GM18907 (cell line): Measurements from ENCODE around the gene SLC26A6.

ENCODE experiments used
- ATAC-seq: cut with Tn5 transposase; IDR thresholded peaks from one replicate; pipeline ENCODE4 v1.9.1; 2021; ENCODE audit warnings: mild to moderate bottlenecking, moderate library complexity; ENCODE audit not compliant: unreplicated experiment

SLC26A6 gene

DNA sequence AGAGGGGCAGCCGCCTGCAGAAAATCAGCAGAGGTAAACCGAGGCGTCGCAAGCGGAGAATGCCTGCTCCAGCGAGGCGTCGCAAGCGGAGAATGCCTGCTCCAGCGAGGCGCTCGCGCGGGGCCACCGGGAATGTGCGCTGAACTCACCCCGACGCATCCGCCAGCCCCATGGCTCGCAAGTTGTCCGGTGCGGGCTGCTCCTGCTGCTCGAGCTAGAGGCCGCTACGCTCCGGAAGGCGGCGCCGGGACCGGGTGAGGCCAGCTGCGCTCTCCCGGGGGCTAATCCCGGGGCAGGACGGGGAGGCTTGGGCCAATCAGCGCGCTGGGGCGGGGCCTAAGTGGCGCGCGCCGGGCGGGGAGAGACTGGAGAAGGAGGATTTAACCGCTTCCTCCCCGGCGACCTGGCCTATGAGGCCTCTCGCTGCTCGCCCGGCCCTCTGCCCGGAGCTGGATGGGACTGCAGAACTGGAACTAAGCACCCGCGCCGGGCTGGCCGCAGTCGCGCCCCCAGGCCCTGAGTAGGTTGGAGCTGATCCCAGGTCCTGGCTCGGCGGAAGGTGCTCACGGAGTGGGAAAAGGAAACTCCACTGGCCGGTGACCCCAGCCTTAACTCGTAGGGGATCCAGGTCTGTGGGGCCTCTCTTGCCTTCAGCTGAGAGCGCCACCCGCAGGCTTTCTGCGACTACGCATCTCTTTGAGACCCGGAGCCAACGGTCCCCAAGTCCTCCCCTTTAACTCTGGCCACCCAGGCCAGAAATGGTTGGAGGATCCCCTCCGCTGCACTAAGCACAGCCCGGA is at the start of gene SLC26A6:
Gene SLC26A6 (minus strand): TSS at position 240 of the 800 bp plus-strand sequence. CDS start 68 bp downstream, at position 172.
- ATAC-seq: peak; percentile 90

DNA sequence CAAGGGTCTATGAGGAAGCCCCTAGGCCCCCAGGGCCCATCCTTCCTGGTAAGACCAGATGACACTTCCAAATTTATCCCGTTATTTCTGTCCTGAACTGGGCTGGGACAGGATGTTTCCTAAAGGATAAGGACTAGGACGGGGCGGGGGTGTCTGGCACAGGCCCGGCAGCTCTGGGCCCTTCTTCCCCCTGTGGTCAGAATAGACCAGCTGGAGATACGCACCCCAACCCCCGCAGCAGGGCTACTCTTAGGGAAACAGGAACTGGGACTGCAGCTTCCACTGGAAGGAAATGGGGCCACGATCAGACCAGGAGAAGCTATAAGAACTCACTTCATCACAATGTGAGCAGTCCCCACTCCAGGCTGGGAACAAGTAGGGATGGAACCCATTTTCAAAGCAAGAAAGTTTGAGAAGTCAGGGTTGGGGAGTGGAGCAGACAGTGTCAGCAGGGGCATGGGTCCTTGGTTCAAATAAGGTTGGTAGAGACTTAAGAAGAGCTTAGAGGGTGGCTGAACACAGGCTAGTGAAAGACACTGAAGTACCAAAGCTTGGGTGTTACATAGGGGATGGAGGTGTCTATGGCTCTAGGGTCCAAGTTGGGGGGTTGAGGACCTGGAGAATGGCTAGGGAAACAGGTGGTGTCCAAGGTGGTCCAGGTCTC is 49.4 kb upstream of the SLC26A6 start:
- no peak for ATAC-seq

DNA sequence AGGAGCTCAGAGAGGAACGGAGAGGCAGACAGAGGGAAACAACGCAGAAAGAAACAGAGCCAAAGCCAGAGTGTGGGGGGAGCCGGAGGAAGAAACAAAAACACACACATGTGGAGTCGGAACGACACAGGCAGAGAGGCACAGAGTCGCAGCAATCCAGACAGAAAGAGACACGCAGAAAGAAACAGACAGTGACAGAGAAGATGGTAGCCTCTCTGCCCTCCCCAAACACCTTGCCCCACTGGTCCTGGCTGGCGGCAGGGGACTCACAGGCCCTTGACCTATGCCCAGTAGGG is 48.7 kb upstream of the SLC26A6 start:
- ATAC-seq: no peak

GRCh38 chr3:48682786-48683185 is 47.5 kb upstream of the SLC26A6 start:
- no peak for ATAC-seq

- ATAC-seq: no peak
These were observed 46.8 kb upstream of the SLC26A6 start for GRCh38 chr3:48681974-48682610.

GRCh38 chr3:48681541-48681880 is 46.2 kb upstream of the SLC26A6 start:
- ATAC-seq: no peak

GRCh38 chr3:48680811-48681540 is 45.7 kb upstream of the SLC26A6 start:
- no peak for ATAC-seq

DNA sequence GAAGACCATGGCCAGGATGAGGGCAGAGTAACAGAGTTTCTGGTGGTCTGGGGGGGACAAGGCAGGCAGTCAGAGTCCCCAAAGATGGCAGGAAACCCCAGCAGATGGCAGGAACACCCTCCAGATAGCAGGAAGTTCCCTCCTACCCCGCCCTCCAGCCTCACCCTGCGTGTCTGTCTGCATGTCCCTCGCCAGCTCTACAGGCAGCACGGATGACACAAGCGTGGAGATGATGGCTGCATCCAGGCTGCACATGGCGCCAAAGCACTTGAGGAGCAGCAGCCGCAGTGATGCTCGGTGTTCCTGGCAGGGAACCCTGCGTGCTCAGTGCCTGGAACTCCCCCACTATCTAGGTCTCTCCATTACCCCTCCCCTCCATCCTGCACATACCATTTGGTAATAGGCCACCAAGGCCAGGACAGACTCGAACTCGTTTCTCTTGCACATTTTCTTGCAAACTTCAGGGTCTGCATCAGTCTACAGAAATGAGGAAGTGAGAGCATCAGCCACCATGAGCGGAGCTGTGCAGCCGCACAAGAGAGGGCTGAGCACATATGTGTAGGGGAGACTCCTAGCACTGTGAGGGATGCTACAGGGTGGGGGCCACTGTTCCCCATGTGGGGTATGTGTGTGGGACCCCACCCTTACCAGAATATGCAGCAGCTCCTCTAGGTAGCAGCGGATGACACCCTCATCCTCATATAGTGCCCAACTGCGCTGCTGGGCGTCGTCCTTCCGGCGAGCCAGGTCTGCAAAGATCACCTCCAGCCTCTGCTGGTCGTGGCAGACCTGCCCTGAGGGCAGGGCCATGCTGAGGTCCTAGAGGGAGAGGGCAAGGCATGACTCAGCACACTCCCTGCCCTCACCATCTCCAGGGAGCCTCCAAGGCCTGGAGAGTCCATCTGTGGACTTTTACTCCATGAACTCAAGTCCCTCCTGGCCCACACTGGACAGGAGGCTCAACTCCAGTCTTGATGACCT is 44.4 kb upstream of the SLC26A6 start:
- no peak for ATAC-seq

DNA sequence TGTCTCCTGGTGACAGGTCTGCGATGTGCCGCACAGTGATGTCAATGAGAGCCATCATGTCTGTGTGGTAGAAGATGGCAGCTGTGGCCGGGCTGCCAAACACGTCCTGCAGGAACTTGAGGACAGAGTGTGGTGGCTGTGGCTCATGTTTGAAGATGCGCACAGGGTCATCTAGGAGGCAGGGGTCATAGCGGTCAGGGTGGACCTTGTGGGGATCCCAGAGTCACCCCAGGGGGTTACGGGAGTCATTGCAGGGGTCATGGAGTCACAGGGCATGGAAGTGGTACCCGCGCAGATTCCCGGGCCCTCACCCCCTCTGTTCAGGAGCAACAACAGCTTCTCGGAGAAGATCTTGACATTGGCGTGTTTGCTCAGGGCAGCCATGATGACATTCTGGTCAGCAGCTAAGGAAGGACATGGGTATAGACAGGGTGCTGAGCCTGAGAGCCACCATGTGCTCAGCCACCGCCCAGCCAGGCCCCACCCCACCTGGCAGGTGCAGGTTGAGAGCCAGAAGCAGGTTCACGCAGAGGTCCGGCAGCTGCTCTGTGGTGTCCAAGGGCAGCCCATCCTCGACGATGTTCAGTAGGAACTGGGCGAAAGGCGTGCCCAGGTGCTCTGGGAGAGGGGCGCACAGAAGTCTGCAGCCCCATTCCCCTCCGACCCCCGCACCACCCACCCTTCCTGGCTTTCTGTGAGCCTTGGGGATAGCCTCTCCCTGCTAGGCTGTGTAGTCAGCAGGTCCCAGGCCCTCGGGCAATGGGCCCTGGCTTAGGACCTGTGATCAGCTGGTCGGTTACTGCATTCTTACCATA is 43.5 kb upstream of the SLC26A6 start:
- no peak for ATAC-seq

- no peak for ATAC-seq
These were observed 42.8 kb upstream of the SLC26A6 start for GRCh38 chr3:48678056-48678455.

DNA sequence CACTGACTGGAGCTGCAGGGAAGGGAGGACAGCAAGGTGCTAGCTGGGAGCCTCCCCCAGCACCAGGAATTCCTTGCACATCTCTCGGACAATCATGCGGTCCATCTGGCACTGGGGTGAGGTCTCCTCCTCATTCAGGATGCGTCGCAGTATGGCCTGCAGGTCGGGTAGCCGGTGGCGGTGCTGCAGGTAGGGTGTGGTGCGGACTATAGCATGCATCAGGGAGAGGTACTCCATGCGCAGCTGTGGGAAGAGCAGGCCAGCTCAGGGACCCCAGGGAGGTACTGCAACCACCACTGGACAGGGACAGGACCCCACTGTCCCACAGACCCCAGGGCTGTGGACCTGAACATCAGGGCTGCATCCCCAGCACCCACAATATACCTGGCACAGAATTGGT is 39.2 kb upstream of the SLC26A6 start:
- ATAC-seq: no peak

- no peak for ATAC-seq
These were observed 37.3 kb upstream of the SLC26A6 start for GRCh38 chr3:48672522-48672921.

GRCh38 chr3:48664929-48665328 is 29.7 kb upstream of the SLC26A6 start:
- ATAC-seq: no peak

DNA sequence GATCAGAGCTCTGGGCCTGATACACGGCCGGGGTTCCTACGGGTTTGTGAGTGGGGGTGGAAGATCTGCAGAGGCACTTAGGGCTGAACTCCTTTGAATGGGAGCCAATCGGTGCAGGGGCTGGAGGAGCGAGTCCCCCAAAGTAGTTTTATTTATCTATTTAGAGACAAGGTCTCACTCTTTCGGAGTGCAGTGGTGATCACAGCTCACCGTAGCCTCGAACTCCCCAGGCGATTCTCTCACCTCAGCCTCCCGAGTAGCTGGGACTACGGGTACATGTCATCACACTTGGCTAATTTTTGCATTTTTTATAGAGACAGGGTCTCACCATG is 29.0 kb upstream of the SLC26A6 start:
- ATAC-seq: no peak

GRCh38 chr3:48663489-48664312 is 28.4 kb upstream of the SLC26A6 start:
- ATAC-seq: peak; percentile 81

DNA sequence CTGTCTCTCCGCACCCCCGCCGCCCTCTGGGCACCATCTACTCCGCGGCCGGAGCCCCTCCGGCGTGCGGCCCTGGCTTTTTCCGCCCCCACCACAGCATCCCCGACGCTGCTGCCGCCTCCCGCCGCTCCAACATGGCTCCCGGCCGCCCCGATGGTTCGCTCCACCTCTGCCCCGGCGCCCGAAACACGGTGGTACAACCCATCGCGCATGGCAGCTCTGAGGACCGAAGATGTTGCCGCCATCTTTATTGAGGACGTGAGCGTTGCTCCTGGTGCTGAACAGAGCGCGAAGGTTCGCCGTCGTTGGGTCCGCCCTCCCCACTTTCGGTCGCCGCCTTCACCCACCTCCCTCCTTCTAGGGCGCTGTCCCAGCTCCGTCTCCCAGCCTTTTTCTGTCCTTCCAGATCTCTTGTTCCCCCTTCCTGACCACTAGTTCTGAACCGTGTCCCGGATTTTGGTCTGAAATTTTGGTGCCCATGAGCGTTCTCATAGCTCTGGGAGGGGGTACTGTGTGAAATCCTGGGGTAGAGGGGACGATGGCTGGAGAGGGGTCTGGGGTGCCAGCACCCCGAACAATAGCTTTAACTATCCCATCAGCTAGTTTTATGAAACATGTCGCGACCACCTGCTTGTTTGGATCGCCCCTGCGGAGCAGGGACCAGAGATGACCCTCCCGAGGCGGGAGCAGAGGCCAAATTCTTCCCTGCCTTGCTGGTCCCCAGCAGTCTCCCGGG is 27.7 kb upstream of the SLC26A6 start, which contains the start of gene CELSR3:
Gene CELSR3 (minus strand): TSS at position 134 of the 736 bp plus-strand sequence. CDS start 252 bp downstream, outside the sequence.
- ATAC-seq: no peak

GRCh38 chr3:48662145-48662752 is 27.0 kb upstream of the SLC26A6 start:
- ATAC-seq: no peak
